HL-60 (cell line): ENCODE data around the gene FBXO47.
A peak's percentile ranks its signal among the peaks of the same experiment; 100 is the strongest.

Source experiments
- DNase-seq, 2 experiments: peaks; one replicate each; pipeline ENCODE4 v3.0.0-alpha.2; 2010 to 2020; ENCODE audit warnings: low read depth in 1 of 2, low spot score in 1 of 2
- H3K27ac ChIP-seq: fragments of 250-450 bp; sonication (Bioruptor Pico); replicated peaks from 2 replicates; pipeline ENCODE4 v1.5.1; 2020; ENCODE audit warnings: mild to moderate bottlenecking, moderate library complexity
- H3K27me3 ChIP-seq: fragments of 250-450 bp; sonication (Bioruptor Pico); 2 replicates; pipeline ENCODE4 v1.5.1; 2021; ENCODE audit warnings: mild to moderate bottlenecking, moderate library complexity; ENCODE audit not compliant: insufficient read depth, poor library complexity, severe bottlenecking
- H3K4me3 ChIP-seq: replicated peaks from 2 replicates; pipeline ENCODE4 v1.5.1; 2011; ENCODE audit warnings: mild to moderate bottlenecking, control low read depth, low read length; ENCODE audit not compliant: insufficient read depth
- CTCF ChIP-seq: IDR thresholded peaks from one replicate; pipeline ENCODE4 v1.5.1; 2011; ENCODE audit warnings: low read length, control low read depth, inconsistent platforms; ENCODE audit not compliant: insufficient read depth
- GABPA ChIP-seq: IDR thresholded peaks from 2 replicates; pipeline ENCODE4 v1.6.1; 2012; ENCODE audit warnings: low read depth
- POLR2AphosphoS5 ChIP-seq: IDR thresholded peaks from 2 replicates; pipeline ENCODE4 v1.6.1; 2012; ENCODE audit warnings: low read depth
- REST ChIP-seq: IDR thresholded peaks from 2 replicates; pipeline ENCODE4 v1.6.1; 2012; ENCODE audit warnings: low read depth; ENCODE audit not compliant: insufficient replicate concordance
- SPI1 ChIP-seq: IDR thresholded peaks from 2 replicates; pipeline ENCODE4 v1.6.1; 2012; ENCODE audit warnings: low read depth, mild to moderate bottlenecking, borderline replicate concordance

Gene FBXO47

GRCh38 chr17:38890410-38890746 is 76.8 kb downstream of the FBXO47 start:
- Histone ChIP-seq H3K27me3 (no peaks in the 10 kb centered on the region), H3K27ac (peak overlapping the region; percentile 70), H3K4me3 (no peak overlapping the region)
- TF ChIP-seq REST (peak; percentile 64), SPI1 (peak; percentile 43; the same call in 1 of the 2 replicates), POLR2AphosphoS5 (no peak), GABPA (no peak)
- peak in 1 of 2 experiments; percentile 81 for DNase-seq

- H3K27me3 ChIP-seq, result no peaks in the 10 kb centered on the region
- DNase-seq, result no peak
- H3K4me3 ChIP-seq, result no peak overlapping the region
- no peak for TF ChIP-seq GABPA
- no peak for TF ChIP-seq SPI1
- TF ChIP-seq REST, result no peak
- TF ChIP-seq POLR2AphosphoS5, result no peak
- TF ChIP-seq CTCF, result no peak
- peak overlapping the region; percentile 70 for H3K27ac ChIP-seq
Measured at GRCh38 chr17:38889745-38890409, 77.3 kb downstream of the FBXO47 start.

GRCh38 chr17:38888842-38889241 is 78.4 kb downstream of the FBXO47 start:
- DNase-seq, result no peak
- no peaks in the 10 kb centered on the region for H3K27me3 ChIP-seq
- TF ChIP-seq CTCF (no peak), SPI1 (no peak), GABPA (no peak), POLR2AphosphoS5 (no peak), REST (no peak)
- no peak overlapping the region for H3K4me3 ChIP-seq
- H3K27ac ChIP-seq, result no peak overlapping the region

GRCh38 chr17:38886643-38887010 is 80.6 kb downstream of the FBXO47 start:
- TF ChIP-seq REST, result no peak
- TF ChIP-seq POLR2AphosphoS5, result no peak
- no peak for TF ChIP-seq GABPA
- TF ChIP-seq SPI1, result no peak
- TF ChIP-seq CTCF, result no peak
- DNase-seq, result no peak
- Histone ChIP-seq H3K4me3 (no peak overlapping the region), H3K27me3 (no peaks in the 10 kb centered on the region), H3K27ac (no peak overlapping the region)
